GM12801 (cell line): ENCODE data around the gene DCAF4L1.

Source experiments
- TF ChIP-seq, protein P1 (sequence below): IDR thresholded peaks from one replicate; pipeline ENCODE4 v1.5.1; 2011; ENCODE audit warnings: control low read depth; ENCODE audit not compliant: insufficient read length; ENCODE audit errors: extremely low read depth

The DCAF4L1 gene

DNA sequence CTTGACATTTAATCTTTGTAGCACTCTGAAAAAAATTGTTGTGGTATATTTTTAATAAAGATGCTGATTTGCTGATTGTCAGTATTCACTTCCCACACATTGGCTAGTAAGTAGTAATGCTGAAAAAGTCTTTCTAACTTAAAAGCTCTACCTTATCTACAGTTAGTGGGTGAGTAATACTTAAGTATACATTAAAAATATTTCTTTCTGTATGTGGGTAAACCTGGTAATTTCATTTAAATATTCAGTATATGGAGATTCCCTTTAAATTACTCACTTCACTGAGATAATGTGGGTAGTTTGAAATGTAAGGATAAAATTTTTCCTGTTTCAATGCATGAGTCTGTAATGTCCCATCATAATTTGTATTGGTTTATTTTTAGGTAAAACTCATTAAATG is 40.7 kb upstream of the DCAF4L1 start:
- TF ChIP-seq, protein P1, sequence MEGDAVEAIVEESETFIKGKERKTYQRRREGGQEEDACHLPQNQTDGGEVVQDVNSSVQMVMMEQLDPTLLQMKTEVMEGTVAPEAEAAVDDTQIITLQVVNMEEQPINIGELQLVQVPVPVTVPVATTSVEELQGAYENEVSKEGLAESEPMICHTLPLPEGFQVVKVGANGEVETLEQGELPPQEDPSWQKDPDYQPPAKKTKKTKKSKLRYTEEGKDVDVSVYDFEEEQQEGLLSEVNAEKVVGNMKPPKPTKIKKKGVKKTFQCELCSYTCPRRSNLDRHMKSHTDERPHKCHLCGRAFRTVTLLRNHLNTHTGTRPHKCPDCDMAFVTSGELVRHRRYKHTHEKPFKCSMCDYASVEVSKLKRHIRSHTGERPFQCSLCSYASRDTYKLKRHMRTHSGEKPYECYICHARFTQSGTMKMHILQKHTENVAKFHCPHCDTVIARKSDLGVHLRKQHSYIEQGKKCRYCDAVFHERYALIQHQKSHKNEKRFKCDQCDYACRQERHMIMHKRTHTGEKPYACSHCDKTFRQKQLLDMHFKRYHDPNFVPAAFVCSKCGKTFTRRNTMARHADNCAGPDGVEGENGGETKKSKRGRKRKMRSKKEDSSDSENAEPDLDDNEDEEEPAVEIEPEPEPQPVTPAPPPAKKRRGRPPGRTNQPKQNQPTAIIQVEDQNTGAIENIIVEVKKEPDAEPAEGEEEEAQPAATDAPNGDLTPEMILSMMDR, result no peak

DNA sequence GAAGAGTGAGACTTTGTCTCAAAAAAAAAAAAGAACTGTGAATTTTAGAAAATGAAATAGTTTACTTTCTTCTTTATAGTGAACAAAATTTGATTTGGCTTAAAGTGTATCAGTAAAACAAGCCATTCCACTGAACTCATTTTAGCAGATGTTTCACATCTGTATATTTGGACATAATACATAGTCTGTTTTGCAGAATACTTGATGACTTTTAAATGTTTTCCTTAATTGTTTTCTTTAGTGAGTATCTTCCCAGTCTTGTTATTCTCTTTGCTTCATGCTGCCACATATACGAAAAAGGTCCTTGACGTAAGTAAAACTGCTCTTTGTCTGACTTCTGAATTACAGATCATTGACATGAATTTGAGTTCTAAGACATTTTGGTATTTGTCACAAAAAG is 38.0 kb upstream of the DCAF4L1 start:
- TF ChIP-seq, protein P1, result no peak

DNA sequence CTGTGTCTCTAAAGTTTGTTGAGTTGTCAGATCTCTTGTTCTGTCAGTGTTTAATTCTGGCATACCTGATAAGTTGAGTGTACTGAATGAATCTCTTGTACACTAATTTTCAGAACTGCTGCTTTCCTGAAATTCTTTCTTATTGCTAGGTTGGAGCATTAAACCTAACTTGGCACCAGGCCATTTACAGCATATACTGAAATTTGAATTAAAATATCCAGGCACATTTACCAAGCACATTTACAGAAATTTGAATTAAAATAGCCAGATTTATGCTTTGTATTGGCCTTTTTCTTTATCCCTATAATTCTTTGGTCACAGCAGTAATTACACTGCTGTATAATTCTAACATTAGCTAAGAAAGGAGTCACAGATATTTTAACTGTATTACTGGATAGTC is 37.5 kb upstream of the DCAF4L1 start:
- TF ChIP-seq, protein P1, result no peak

DNA sequence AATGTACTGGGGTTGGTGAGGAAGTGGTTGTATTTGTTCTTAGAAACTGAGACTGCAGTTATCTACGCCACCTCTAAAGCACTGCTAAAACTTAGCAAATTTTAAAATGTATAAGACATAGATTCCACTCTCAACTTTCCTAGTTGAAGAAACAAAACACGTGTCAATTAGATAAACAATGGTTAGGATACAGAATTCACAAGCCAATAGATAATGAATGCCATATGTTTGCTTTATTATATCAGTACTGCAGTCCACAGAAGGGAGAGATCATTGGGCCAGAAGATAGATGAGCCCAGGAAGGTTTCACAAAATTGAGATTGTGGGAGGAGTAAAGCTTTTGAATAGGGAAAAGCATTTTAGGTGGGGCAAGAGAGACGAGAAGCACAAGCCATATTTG is 32.0 kb upstream of the DCAF4L1 start:
- TF ChIP-seq, protein P1, result no peak

DNA sequence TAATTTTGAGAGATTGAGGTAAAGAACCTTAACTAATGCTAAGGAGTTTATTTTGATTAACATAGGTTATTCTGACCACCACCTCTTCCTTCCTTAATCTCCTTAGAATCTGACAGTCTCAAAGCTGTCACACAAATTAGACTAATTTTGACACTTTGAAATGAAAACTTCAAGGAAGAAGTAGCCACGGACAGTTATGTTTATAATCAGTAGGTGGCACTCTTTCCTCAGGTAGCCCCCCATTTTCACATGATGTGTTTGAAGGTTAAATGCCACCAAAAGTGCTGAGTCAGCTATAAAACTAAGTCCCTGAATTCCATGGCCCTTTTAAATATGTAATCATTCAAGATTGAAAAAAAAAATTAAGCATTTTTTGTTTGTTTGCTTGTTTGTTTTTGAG is 23.9 kb upstream of the DCAF4L1 start:
- TF ChIP-seq, protein P1, result no peak

DNA sequence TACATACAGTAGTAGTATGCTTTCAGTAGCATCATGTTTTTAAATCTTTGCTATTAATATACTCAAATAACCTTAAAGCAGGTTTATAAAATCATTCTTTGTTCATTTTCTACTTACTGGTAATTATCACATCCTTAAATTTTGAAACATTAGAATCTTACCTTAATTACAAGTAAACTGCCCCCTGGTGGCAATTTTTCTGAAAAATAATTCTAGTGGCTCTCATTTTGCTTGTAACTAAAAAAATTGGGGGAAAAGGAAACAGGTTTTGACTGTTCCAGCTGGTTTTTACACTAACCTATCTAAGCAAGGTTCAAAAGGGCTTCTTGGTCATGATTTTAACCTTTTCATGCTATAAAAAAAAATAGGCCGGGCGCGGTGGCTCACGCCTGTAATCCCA is 18.5 kb upstream of the DCAF4L1 start:
- TF ChIP-seq, protein P1, result no peak

DNA sequence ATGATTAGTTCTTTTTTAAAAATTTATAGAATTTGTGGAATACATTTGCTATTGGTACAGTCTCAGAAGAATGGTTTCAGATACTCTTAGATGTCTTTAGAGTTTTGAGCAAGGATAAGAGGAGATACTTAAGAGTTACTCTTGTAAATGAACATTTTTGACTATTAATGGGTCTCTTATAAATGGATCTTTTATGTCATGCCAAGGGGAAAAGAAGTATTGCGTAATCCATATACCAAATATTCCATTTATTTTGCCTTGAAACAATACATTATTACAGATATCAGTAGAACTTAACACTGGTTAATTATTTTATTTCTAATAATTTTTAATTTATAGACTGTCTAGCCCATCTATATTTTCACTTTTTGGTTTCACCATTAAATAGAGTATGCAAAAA is 17.2 kb upstream of the DCAF4L1 start:
- TF ChIP-seq, protein P1, result no peak

DNA sequence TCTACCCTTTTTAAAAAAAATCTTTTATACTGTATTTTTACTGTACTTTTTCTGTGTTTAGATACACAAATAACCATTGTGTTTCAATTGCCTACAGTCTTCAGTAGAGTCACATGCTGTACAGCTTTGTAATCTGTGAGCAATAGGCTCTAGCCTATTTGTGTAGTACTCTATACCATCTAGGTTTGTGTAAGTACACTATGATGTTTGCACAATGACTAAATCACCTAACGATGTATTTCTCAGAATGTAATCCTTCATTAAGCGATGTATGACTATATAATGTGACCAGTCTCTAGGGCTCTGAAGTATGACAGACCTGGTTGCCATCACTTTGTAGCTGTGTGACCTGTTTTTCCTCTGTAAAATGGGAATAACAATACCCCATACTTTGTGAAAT is 14.2 kb upstream of the DCAF4L1 start:
- TF ChIP-seq, protein P1, result no peak
